ENCODE data around the gene ZIC2.

- TF ChIP-seq ATF2 (tag by site-specific recombination; IDR thresholded peaks at IDR 0.05; ENCODE audit: low read depth) (no peak), CTCF (tag by site-specific recombination; IDR thresholded peaks at IDR 0.05) (no peak), ZNF670 (tag by site-specific recombination; IDR thresholded peaks at IDR 0.05; ENCODE audit: low read depth) (no peak), ZNF623 (tag by site-specific recombination; IDR thresholded peaks at IDR 0.05) (no peak), GLI2 (tag by site-specific recombination; IDR thresholded peaks at IDR 0.05; ENCODE audit: borderline replicate concordance, low read depth) (no peak), ZNF274 (IDR thresholded peaks at IDR 0.05; ENCODE audit: low read length) (no peak), ZNF274 (tag by site-specific recombination; IDR thresholded peaks at IDR 0.05; ENCODE audit: borderline replicate concordance) (no peak), PRDM6 (tag by site-specific recombination; IDR thresholded peaks at IDR 0.05) (no peak), ZFP69B (tag by site-specific recombination; IDR thresholded peaks at IDR 0.05) (no peak), ZBTB26 (tag by site-specific recombination; optimal IDR thresholded peaks at IDR 0.05) (no peak), PBX3 (CRISPR knock-in tag; IDR thresholded peaks at IDR 0.05) (no peak), PRDM1 (tag by site-specific recombination; IDR thresholded peaks at IDR 0.05) (peak; percentile 93), ZNF140 (tag by site-specific recombination; IDR thresholded peaks at IDR 0.05) (no peak), REST (tag by site-specific recombination; IDR thresholded peaks at IDR 0.05) (no peak)
Measured at GRCh38 chr13:99967498-99967868, 14.1 kb upstream of the ZIC2 start.
